GM21381 (cell line): ENCODE data around the gene LRGUK.
"Not testable (repeated sequence)": the region's sequence is repeated elsewhere in the genome, so short reads cannot be mapped to it uniquely, and the experiment has no call there.

Experiments used
- ATAC-seq: cut with Tn5 transposase; IDR thresholded peaks from one replicate; pipeline ENCODE4 v1.9.1; 2021; ENCODE audit warnings: mild to moderate bottlenecking, moderate library complexity; ENCODE audit not compliant: unreplicated experiment

LRGUK gene

DNA sequence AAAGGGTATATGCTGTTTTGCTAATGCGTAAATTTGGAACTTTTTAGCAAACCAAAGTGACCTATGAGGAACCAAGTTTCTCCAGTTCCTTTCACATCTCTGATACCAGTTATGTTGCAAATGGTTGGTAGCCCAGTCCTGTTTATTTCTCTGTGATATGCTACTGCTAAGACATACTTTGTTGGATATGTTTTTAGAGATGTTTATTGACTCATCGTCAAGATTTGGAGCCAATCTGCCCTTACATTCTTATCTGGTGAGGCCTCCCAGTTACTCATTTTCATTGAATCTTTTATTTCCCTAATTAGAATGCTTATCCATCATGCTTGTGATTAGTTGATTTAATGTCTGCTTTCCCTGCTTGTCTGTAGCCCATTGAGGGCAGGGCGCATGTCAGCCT is 58.9 kb downstream of the LRGUK start:
- no peak for ATAC-seq

DNA sequence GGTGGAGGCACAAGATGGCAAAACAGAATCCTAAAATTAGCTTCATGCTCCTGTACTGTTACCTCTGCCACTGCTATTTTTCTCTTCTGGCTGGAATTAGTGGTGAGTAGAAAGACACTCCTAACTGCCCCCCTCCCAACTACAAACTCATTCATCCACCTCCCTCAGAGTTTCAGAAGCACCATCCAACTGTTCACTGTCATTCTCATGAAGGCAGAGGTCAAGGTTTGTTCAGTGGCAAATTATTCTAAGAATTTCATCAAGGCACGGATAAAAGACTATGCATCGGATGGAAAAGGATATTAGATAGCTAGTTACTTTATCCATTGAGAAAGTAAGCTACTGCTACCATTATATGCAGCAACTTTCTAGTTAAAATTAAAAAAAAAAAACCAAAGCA is 59.7 kb downstream of the LRGUK start:
- no peak for ATAC-seq

GRCh38 chr7:134187893-134188292 is 60.8 kb downstream of the LRGUK start:
- ATAC-seq = no peak

DNA sequence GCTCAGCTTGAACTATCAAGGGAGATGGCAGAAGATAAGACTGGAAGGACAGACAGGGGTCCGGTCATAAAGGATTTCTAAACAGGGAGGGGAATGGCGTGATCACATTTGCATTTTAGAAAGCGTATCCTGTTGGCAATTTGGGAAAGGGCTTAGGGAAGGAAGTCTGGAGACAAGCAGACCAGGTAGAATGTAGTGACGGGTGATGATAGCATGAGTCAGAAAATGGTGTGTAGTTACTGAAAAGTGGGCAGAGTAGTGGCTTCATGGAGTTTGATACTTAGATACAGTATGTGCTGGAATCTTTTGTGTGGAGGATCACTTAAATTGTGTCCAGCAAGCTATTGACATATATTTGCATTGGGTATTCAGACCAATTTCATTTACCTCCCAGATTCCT is 61.2 kb downstream of the LRGUK start:
- no peak for ATAC-seq

DNA sequence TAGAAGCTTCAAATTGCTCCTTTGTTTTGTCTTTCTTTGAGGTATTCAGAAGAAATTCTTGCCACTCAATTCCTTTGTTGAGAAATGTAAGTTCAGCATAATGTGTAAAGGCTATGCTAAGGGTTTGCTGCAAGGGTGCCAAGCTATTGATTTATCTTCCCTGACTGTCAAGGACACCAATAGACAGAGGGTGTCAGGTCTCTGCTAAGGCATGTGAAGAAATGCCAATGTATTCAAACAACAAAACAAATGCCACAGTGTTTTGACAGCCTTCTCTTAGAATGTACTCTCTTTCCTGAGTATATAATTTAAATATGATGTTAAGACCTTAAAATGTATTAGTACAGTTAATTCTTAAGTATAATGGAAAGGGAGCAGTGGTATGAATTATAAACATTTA is 62.4 kb downstream of the LRGUK start:
- ATAC-seq = no peak

DNA sequence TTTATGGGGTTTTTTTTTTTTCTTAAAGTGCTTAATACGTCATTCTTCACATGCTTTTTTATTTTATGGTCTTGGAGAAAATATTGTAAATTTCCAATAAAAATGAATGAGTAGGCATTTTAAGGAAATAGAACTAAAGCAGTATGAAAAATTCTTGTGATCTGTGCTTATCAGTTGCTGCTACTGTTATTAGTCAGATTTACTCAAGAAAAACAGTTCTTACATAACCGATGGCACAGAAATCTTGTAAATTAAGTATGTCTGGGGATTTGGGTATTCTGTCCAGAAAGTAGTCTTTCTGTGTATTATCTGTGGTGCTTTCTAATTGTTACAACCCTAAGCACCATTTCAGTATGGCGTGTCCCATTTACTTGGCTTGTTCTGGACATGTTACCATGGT is 64.7 kb downstream of the LRGUK start:
- no peak for ATAC-seq

- no peak for ATAC-seq
Measured at GRCh38 chr7:134193240-134193639, 66.1 kb downstream of the LRGUK start.

- no peak for ATAC-seq
Measured at GRCh38 chr7:134195252-134195651, 68.1 kb downstream of the LRGUK start.

GRCh38 chr7:134196439-134196838 is 69.3 kb downstream of the LRGUK start:
- no peak for ATAC-seq

DNA sequence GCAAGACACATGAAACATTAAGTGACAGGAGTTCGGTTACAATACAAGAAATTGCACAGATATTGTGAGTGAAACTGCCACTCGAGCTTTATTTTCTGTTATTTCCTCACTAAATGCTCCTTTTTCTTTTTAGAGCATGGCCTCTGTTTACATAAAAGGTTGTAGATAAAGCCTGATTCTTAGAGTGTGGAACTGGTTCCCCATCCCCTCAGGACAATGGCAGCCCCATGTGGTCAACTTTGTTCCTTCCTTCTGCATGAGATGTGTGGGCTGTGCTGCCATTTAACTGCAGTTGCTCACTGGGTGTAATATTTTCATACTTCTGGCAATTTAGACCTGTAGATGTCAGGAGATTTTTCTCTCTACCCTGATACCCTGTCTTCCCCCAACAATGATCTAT is 70.2 kb downstream of the LRGUK start:
- no peak for ATAC-seq

DNA sequence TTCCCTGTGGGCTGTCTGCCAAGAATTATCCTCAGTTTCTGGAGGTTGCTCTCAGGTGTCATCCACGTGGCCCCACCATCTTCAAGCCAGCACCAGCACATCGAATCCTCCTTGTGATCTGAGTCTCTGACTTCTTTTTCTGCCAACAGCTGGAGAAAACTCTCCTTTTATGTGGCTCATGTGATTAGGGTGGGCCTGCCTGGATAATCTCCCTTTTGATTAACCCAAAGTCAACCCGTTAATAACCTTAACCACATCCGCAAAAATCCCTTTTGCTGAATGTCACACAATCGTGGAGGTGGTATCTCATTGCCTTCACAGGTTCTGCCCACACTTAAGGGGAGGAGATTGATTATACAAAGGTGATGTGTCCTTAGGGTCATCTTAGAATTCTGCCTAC is 73.8 kb downstream of the LRGUK start:
- ATAC-seq = no peak

GRCh38 chr7:134201569-134202261 is 74.6 kb downstream of the LRGUK start:
- no peak for ATAC-seq

DNA sequence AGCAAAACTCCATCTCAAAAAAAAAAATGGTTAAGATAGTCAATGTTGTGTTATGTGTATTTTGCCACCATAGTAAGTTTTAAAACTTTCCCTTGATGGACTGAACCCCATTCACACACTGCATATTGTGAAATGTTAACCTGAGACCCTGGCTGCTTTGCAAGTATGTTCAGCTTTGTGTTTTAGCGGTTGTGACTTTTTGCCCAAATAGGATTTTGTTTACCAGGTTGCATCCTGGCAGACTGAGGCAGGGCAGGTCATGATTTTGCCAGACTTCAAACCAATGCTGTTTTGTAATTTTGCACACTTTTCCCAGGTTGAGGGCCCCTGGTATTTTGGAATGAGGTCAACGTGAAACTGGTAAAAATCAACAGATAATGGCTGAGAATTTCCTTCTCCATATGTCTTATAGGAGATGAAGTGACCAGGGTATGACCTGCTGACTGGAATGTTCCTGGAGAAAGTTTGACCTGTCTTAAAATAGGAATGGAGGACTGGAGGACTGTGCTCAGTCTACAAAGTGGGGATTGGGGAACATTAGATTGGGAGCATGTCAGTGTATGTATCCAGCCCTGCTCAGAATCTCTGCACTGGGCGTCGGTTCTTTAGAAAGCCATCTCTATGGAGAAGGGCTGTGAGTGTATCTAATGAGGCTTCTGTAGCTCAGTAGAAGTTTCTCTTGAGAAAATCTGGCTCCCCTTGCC is 76.2 kb downstream of the LRGUK start:
- no peak for ATAC-seq

- no peak for ATAC-seq
Measured at GRCh38 chr7:134209322-134210015, 82.3 kb downstream of the LRGUK start.

GRCh38 chr7:134210227-134210626 is 83.1 kb downstream of the LRGUK start:
- ATAC-seq = no peak

GRCh38 chr7:134210976-134211663 is 84.0 kb downstream of the LRGUK start:
- ATAC-seq = no peak

DNA sequence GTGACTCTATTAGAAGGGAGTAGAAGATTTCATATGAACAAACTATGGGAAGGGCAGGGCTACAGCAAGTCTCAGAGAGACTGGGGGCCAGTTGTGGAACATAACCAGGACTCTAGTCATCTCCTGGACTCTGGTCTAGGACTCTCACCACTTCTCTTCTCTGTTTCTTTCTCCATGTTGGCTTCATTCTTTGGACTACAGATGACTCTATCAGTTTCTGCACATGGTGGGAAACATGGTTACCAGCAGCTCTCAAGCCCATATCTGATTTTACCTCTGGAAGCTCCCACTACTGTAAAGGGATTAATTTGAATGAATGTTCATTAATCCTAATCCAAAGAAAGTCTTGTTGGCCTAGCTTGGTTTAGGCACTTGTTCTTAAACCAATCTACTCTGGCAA is 84.7 kb downstream of the LRGUK start:
- no peak for ATAC-seq

DNA sequence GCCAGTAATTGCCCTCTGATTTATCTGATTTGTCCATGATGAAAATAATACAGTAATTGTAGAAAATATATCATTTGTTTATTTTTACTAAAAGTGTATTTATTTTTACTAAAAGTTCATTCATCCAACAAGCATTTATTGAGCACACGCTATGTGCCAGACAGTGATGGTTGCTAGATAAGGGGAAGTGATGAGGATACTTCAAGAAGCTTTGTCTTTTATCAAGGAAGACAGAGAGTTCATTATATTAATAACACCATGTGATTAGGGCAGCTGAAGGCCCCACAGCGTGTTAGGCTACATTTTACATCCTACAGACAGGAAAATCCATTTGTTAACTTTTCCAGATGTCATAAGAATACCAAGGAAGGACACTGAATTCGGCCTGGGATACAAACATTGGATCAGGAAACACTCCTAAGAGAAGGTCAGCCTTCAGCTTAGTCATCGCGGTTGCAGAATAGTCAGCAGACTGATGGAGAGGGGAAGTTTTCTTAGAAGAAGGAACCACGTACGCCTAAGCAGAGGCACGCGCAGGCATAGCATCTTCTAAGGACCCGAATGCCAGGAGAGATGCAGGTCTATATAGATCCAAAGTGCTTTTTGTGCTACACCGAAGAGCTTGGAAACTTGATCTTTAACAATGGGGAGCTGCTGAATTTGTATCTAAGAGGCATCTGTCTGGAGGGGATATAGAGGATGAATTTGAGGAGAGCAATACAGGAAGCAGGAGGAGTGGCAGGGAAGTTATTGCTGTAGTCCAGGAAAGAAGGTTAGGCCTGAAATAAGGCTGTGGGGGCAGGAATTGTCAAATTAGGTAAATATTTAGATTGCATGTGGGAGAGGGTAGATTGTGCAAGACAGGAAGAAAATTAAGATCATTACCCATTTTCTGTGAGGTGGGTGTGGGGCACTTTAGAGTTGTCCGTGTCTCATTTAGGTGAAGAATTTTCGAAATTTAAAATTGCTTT is 85.7 kb downstream of the LRGUK start:
- no peak for ATAC-seq

GRCh38 chr7:134220236-134220635 is 93.1 kb downstream of the LRGUK start:
- ATAC-seq = no peak

- ATAC-seq = not testable (repeated sequence)
Measured at GRCh38 chr7:134231296-134231695, 104.2 kb downstream of the LRGUK start.
